HCT116 (cell line): Measurements from ENCODE around the gene RMND5A. TPM values are rescaled to one million over a fixed set of nuclear protein-coding genes. Genes with fewer than 3 reads are reported as not detected.
"Not testable (repeated sequence)": the region's sequence is repeated elsewhere in the genome, so short reads cannot be mapped to it uniquely, and the experiment has no call there.

Experiments
- ATAC-seq: fragments of 200-7000 bp; cut with Tn5 transposase; 2 replicates; pipeline ENCODE4 v1.9.1; 2020; ENCODE audit warnings: mild to moderate bottlenecking, moderate library complexity
- BruUV-seq: library from RNA; stranded (reverse); fragments of 400-500 nt; replicated peaks from 2 replicates; lab custom pipeline; 2021; lab: Mats Ljungman, UMichigan
- CTCF ChIA-PET: fragments of 300-600 bp; sonication (Branson Sonifier 250); formaldehyde crosslinking; loops from one replicate; lab custom pipeline; 2021; ENCODE audit warnings: antibody characterized with exemption; lab: Charles Lee
- POLR2A ChIA-PET: fragments of 300-600, 350-600 bp; sonication (Branson Sonifier 250); formaldehyde crosslinking; loops from one replicate; lab custom pipeline; 2021; ENCODE audit warnings: antibody characterized with exemption; lab: Charles Lee
- RAD21 ChIA-PET, 2 experiments: fragments of 300-600 bp; sonication (Branson Sonifier 250); formaldehyde crosslinking; loops; one replicate each; lab custom pipeline; 2023; ENCODE audit warnings: low total read pairs in 2 of 2; ENCODE audit not compliant: uncharacterized antibody in 2 of 2, unreplicated experiment in 2 of 2, low non-redundant PET in 1 of 2; lab: Charles Lee
- DNase-seq: peaks from one replicate; pipeline ENCODE4 v3.0.0-alpha.2; 2010; ENCODE audit warnings: low read depth, low spot score
- H2AFZ ChIP-seq: fragments of 200-600 bp; shearing (Covaris generic), sonication (generic); 2 replicates; pipeline ENCODE4 v1.6.1; 2017; ENCODE audit warnings: low read depth, mixed run types, mixed read lengths, antibody characterized with exemption, low read length; ENCODE audit not compliant: poor library complexity, severe bottlenecking
- H3K27ac ChIP-seq: 2 replicates; pipeline ENCODE4 v1.5.1; 2012; ENCODE audit warnings: low read depth, low read length
- H3K27me3 ChIP-seq: fragments of 200-600 bp; sonication (generic); 2 replicates; pipeline ENCODE4 v1.6.1; 2016; ENCODE audit warnings: mixed run types, low read length, mixed read lengths; ENCODE audit not compliant: insufficient read depth
- H3K36me3 ChIP-seq, 2 experiments: fragments of 200-500 bp in 1 of 2; fragments of 200-600 bp in 1 of 2; sonication (Bioruptor generic) in 1 of 2; sonication (generic) in 1 of 2; 2 replicates each; pipeline versions ENCODE4 v1.5.1 to v1.6.1; 2014 to 2016; ENCODE audit warnings: low read length in 2 of 2, inconsistent platforms in 1 of 2, mixed read lengths in 1 of 2, mixed run types in 1 of 2; ENCODE audit not compliant: insufficient read depth in 2 of 2, control insufficient read depth in 1 of 2
- H3K4me1 ChIP-seq, 2 experiments: fragments of 200-600 bp in 1 of 2; sonication (generic) in 1 of 2; 2 replicates each; pipeline versions ENCODE4 v1.5.1 to v1.6.1; 2012 to 2017; ENCODE audit warnings: low read length in 2 of 2, inconsistent platforms in 1 of 2, mild to moderate bottlenecking in 1 of 2, mixed read lengths in 1 of 2, mixed run types in 1 of 2, moderate library complexity in 1 of 2; ENCODE audit not compliant: insufficient read depth in 2 of 2, control insufficient read depth in 1 of 2
- H3K4me2 ChIP-seq: fragments of 200-600 bp; sonication (generic); 2 replicates; pipeline ENCODE4 v1.6.1; 2017; ENCODE audit warnings: mixed run types, low read length, mixed read lengths
- H3K4me3 ChIP-seq, 2 experiments: fragments of 200-600 bp in 1 of 2; sonication (generic) in 1 of 2; replicated peaks in 1 of 2; 2 replicates each; pipeline ENCODE4 v1.5.1; 2011 to 2016; ENCODE audit warnings: low read length in 2 of 2, control low read depth in 1 of 2, low read depth in 1 of 2, mild to moderate bottlenecking in 1 of 2, mixed read lengths in 1 of 2, mixed run types in 1 of 2
- H3K79me2 ChIP-seq: fragments of 200-600 bp; sonication (generic); 2 replicates; pipeline ENCODE4 v1.6.1; 2017; ENCODE audit warnings: mild to moderate bottlenecking, mixed run types, low read length, moderate library complexity, mixed read lengths; ENCODE audit not compliant: insufficient read depth
- H3K9ac ChIP-seq: fragments of 200-600 bp; sonication (generic); 2 replicates; pipeline ENCODE4 v1.6.1; 2016; ENCODE audit warnings: low read length, mixed read lengths
- H3K9me2 ChIP-seq: fragments of 200-600 bp; sonication (generic), shearing (Covaris generic); 2 replicates; pipeline ENCODE4 v1.6.1; 2017; ENCODE audit warnings: mixed run types, mild to moderate bottlenecking, moderate library complexity; ENCODE audit not compliant: insufficient read depth
- H3K9me3 ChIP-seq, 2 experiments: fragments of 200-500 bp in 1 of 2; fragments of 200-600 bp in 1 of 2; sonication (Bioruptor generic) in 1 of 2; sonication (generic) in 1 of 2; 2 replicates each; pipeline ENCODE4 v1.6.1; 2014 to 2017; ENCODE audit warnings: low read length in 2 of 2, mixed read lengths in 2 of 2, inconsistent platforms in 1 of 2, low read depth in 1 of 2, mild to moderate bottlenecking in 1 of 2, mixed run types in 1 of 2, moderate library complexity in 1 of 2; ENCODE audit not compliant: control insufficient read depth in 1 of 2, insufficient read depth in 1 of 2
- H4K20me1 ChIP-seq: fragments of 200-600 bp; sonication (generic), shearing (Covaris generic); 2 replicates; pipeline ENCODE4 v1.6.1; 2017; ENCODE audit warnings: mixed run types, mild to moderate bottlenecking, moderate library complexity; ENCODE audit not compliant: insufficient read depth
- intact Hi-C: fragments of 100-400 bp; cut with micrococcal nuclease; formaldehyde crosslinking; loops from 2 replicates; pipeline ENCODE4 v1.10.0; 2022
- total RNA-seq: library from RNA; stranded (reverse); gene quantifications from one replicate; pipeline ENCODE4 v1.2.1, GENCODE V29; 2021; ENCODE audit not compliant: unreplicated experiment

RMND5A gene
- total RNA-seq, 1 experiment from 2014 or later: 32.4 TPM

- intact Hi-C loops, H3K36me3 ChIP-seq, H3K9ac ChIP-seq, RAD21 ChIA-PET, H3K4me2 ChIP-seq, H4K20me1 ChIP-seq, H3K27ac ChIP-seq, CTCF ChIA-PET, ATAC-seq, H3K9me3 ChIP-seq, H3K79me2 ChIP-seq, H3K4me1 ChIP-seq, H3K4me3 ChIP-seq, DNase-seq, H2AFZ ChIP-seq, H3K27me3 ChIP-seq, POLR2A ChIA-PET, H3K9me2 ChIP-seq, BruUV-seq: not testable (repeated sequence)
Observed at GRCh38 chr2:86733528-86733927, 13.4 kb downstream of the RMND5A start.

- DNase-seq, H2AFZ ChIP-seq, CTCF ChIA-PET, POLR2A ChIA-PET, H3K9ac ChIP-seq, H3K27me3 ChIP-seq, H4K20me1 ChIP-seq, H3K9me2 ChIP-seq, H3K4me2 ChIP-seq, H3K4me3 ChIP-seq, BruUV-seq, H3K36me3 ChIP-seq, H3K9me3 ChIP-seq, RAD21 ChIA-PET, intact Hi-C loops, H3K4me1 ChIP-seq, H3K27ac ChIP-seq, ATAC-seq, H3K79me2 ChIP-seq: not testable (repeated sequence)
Observed at GRCh38 chr2:86734896-86735295, 14.8 kb downstream of the RMND5A start.

GRCh38 chr2:86739485-86739884 is 19.4 kb downstream of the RMND5A start:
- H3K36me3 ChIP-seq, H3K27me3 ChIP-seq, BruUV-seq, H3K4me3 ChIP-seq, intact Hi-C loops, H3K4me1 ChIP-seq, POLR2A ChIA-PET, H3K9ac ChIP-seq, H3K27ac ChIP-seq, H2AFZ ChIP-seq, H3K9me3 ChIP-seq, CTCF ChIA-PET, RAD21 ChIA-PET, ATAC-seq, H4K20me1 ChIP-seq, H3K4me2 ChIP-seq, H3K9me2 ChIP-seq, DNase-seq: not testable (repeated sequence)
- peaks cover 20% of the 10 kb centered on the region for H3K79me2 ChIP-seq

DNA sequence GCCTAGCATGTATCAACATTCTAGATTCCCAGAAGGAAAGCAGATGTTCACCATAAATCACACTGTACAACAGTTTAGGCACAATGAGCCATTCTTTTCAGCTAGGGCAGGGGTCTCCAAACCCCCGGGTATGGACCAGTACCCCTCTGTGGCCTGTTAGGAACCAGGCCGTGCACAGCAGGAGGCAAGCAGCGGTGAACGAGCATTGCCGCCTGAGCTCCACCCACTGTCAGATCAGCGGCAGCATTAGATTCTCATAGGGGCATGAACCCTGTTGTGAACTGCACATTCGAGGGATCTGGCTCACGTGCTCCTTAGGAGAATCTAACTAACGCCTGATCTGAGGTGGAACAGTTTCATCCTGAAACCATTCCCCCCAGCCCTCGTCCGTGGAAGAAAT is 19.8 kb downstream of the RMND5A start:
- H2AFZ ChIP-seq, H3K9ac ChIP-seq, DNase-seq, H4K20me1 ChIP-seq, ATAC-seq, H3K27ac ChIP-seq, H3K9me3 ChIP-seq, H3K4me2 ChIP-seq, H3K27me3 ChIP-seq, BruUV-seq, H3K9me2 ChIP-seq, RAD21 ChIA-PET, H3K36me3 ChIP-seq, intact Hi-C loops, H3K4me1 ChIP-seq, H3K4me3 ChIP-seq, CTCF ChIA-PET, POLR2A ChIA-PET: not testable (repeated sequence)
- peaks cover 22% of the 10 kb centered on the region for H3K79me2 ChIP-seq
